Measurements from ENCODE around the gene LAMA2. TPM values are rescaled to one million over a fixed set of nuclear protein-coding genes. Genes with fewer than 3 reads are reported as not detected.

LAMA2 gene
- total and polyA plus RNA-seq, 4 donors: 5.2 to 105 (median 45.9) TPM

GRCh38 chr6:129546702-129547101 is 663.8 kb downstream of the LAMA2 start:
- WGBS, 2 donors: 87 to 88% methylated on average over 4 of the region's 4 CpGs

DNA sequence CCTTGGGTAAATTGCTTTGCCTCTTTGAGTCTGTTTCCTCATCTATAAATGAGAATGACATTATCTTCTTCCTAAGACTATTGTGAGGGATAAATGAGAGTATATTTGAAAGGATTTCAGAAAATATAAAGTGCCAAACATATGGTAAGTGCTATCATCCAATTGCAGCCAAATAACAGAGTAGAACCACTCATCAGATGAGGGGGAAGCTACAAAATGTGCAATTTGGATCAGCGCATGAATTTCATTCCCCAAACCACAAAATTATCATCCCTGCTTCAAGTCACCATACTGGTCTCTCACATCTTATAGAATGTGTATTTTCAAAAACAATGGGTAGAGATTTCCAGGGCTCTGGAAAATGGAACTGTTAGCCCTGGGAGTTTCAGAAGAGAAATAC is 668.5 kb downstream of the LAMA2 start:
- 100% methylated on average over 1 of the region's 1 CpG for WGBS, 2 donors
- no peak for DNase-seq
- no peaks in the 10 kb centered on the region for H3K27me3 ChIP-seq (ENCODE audit: control insufficient read depth in 3 of 3, insufficient read depth in 3 of 3, low read length in 2 of 3)
- no peaks in the 10 kb centered on the region for H3K9me3 ChIP-seq (ENCODE audit: control insufficient read depth in 4 of 4, insufficient read depth in 3 of 4, low read length in 3 of 4)
- H3K9ac ChIP-seq (ENCODE audit: insufficient read depth in 1 of 2, low read length in 2 of 2): no peak overlapping the region
- no peak for ATAC-seq (ENCODE audit: insufficient read depth, low FRiP score)
- H3K27ac ChIP-seq (ENCODE audit: low read depth in 1 of 2, low read length in 1 of 2): no peak overlapping the region
- H3K4me3 ChIP-seq: no peak overlapping the region
- H3K36me3 ChIP-seq (ENCODE audit: control insufficient read depth in 4 of 4, insufficient read depth in 4 of 4, low read length in 4 of 4): peaks cover 0 to under 1% (median 0%) of the 10 kb centered on the region in 4 donors
- TF ChIP-seq CTCF (IDR thresholded peaks at IDR 0.05; ENCODE audit: control extremely low read depth, extremely low read depth): no peak
- H3K4me1 ChIP-seq (ENCODE audit: control insufficient read depth in 5 of 5, insufficient read depth in 5 of 5, low read length in 5 of 5): peaks cover 0 to 2% (median 0%) of the 10 kb centered on the region in 5 donors

More at GRCh38 chr6:129546702-129547101, 663.8 kb downstream of the LAMA2 start:
- Histone ChIP-seq H3K4me3 (no peak overlapping the region), H3K27me3 (ENCODE audit: control insufficient read depth in 3 of 3, insufficient read depth in 3 of 3, low read length in 2 of 3) (no peaks in the 10 kb centered on the region), H3K4me1 (ENCODE audit: control insufficient read depth in 5 of 5, insufficient read depth in 5 of 5, low read length in 5 of 5) (peaks cover 0 to 2% (median 0%) of the 10 kb centered on the region in 5 donors), H3K27ac (ENCODE audit: low read depth in 1 of 2, low read length in 1 of 2) (no peak overlapping the region), H3K9me3 (ENCODE audit: control insufficient read depth in 4 of 4, insufficient read depth in 3 of 4, low read length in 3 of 4) (no peaks in the 10 kb centered on the region), H3K9ac (ENCODE audit: insufficient read depth in 1 of 2, low read length in 2 of 2) (no peak overlapping the region), H3K36me3 (ENCODE audit: control insufficient read depth in 4 of 4, insufficient read depth in 4 of 4, low read length in 4 of 4) (peaks cover 0 to 2% (median 0%) of the 10 kb centered on the region in 4 donors)
- no peak for TF ChIP-seq CTCF (IDR thresholded peaks at IDR 0.05; ENCODE audit: control extremely low read depth, extremely low read depth)
- DNase-seq (no peak), ATAC-seq (ENCODE audit: insufficient read depth, low FRiP score) (no peak)

- no peaks in the 10 kb centered on the region for H3K9me3 ChIP-seq (ENCODE audit: control insufficient read depth in 4 of 4, insufficient read depth in 3 of 4, low read length in 3 of 4)
- H3K27me3 ChIP-seq (ENCODE audit: control insufficient read depth in 3 of 3, insufficient read depth in 3 of 3, low read length in 2 of 3): no peaks in the 10 kb centered on the region
- H3K4me1 ChIP-seq (ENCODE audit: control insufficient read depth in 5 of 5, insufficient read depth in 5 of 5, low read length in 5 of 5): peaks cover 0 to 2% (median 0%) of the 10 kb centered on the region in 5 donors
- H3K4me3 ChIP-seq: no peak overlapping the region
- no peak for TF ChIP-seq CTCF (IDR thresholded peaks at IDR 0.05; ENCODE audit: control extremely low read depth, extremely low read depth)
- no peak overlapping the region for H3K27ac ChIP-seq (ENCODE audit: low read depth in 1 of 2, low read length in 1 of 2)
- DNase-seq (no peak), ATAC-seq (ENCODE audit: insufficient read depth, low FRiP score) (no peak)
- WGBS, 2 donors: 92 to 98% methylated on average over 2 of the region's 2 CpGs
- no peak overlapping the region for H3K9ac ChIP-seq (ENCODE audit: insufficient read depth in 1 of 2, low read length in 2 of 2)
- peaks cover 0 to 3% (median 0%) of the 10 kb centered on the region in 4 donors for H3K36me3 ChIP-seq (ENCODE audit: control insufficient read depth in 4 of 4, insufficient read depth in 4 of 4, low read length in 4 of 4)
These were observed 669.5 kb downstream of the LAMA2 start for GRCh38 chr6:129552413-129552812.
